ENCODE results near the gene TP63. TPM values are rescaled to one million over a fixed set of nuclear protein-coding genes. Genes with fewer than 3 reads are reported as not detected.

Gene TP63
- total and polyA plus RNA-seq, 7 donors: under 0.01 to 0.28 (median 0.15) TPM; not detected in 3

GRCh38 chr3:189937302-189938127 lies 306.3 kb downstream of the TP63 start:
- no peaks in the 10 kb centered on the region for H3K36me3 ChIP-seq
- no peaks in the 10 kb centered on the region for H3K4me1 ChIP-seq
- no peak for TF ChIP-seq POLR2AphosphoS5 (IDR thresholded peaks at IDR 0.05)
- TF ChIP-seq POLR2A (IDR thresholded peaks at IDR 0.05): no peak
- TF ChIP-seq, protein P1, sequence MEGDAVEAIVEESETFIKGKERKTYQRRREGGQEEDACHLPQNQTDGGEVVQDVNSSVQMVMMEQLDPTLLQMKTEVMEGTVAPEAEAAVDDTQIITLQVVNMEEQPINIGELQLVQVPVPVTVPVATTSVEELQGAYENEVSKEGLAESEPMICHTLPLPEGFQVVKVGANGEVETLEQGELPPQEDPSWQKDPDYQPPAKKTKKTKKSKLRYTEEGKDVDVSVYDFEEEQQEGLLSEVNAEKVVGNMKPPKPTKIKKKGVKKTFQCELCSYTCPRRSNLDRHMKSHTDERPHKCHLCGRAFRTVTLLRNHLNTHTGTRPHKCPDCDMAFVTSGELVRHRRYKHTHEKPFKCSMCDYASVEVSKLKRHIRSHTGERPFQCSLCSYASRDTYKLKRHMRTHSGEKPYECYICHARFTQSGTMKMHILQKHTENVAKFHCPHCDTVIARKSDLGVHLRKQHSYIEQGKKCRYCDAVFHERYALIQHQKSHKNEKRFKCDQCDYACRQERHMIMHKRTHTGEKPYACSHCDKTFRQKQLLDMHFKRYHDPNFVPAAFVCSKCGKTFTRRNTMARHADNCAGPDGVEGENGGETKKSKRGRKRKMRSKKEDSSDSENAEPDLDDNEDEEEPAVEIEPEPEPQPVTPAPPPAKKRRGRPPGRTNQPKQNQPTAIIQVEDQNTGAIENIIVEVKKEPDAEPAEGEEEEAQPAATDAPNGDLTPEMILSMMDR (IDR thresholded peaks at IDR 0.05): no peak
- H3K4me3 ChIP-seq: no peak overlapping the region
- intact Hi-C loops (cut with DNase I): no loop called here
- no peaks in the 10 kb centered on the region for H3K27me3 ChIP-seq
- no peaks in the 10 kb centered on the region for H3K9me3 ChIP-seq
- DNase-seq: no peak
- H3K27ac ChIP-seq: no peak overlapping the region
- WGBS, 2 donors: 65 to 77% methylated on average over 7 of the region's 7 CpGs

DNA sequence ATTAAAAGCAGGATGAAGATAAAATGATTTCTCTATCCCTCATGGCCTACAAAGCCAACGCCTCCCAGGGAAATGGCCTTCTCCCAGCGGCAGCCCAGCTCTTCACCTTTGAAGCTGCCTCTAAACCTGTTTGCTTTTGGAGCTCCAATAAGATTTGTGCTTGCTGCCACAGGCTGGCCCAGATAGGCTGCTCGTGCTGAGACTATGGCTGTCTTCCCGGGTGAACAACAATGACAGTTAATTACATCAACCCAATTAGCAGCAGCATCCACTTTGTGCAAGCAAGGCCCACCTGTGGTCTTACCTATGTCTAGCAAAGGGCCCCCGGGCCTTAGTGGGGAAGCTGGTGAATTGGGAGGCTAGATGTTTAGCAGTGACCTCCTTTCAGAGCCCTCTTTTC lies 309.9 kb downstream of the TP63 start:
- no peaks in the 10 kb centered on the region for H3K4me1 ChIP-seq
- no peak for DNase-seq
- TF ChIP-seq POLR2AphosphoS5 (IDR thresholded peaks at IDR 0.05) (no peak), POLR2A (IDR thresholded peaks at IDR 0.05) (no peak), EP300 (IDR thresholded peaks at IDR 0.05) (no peak)
- WGBS, 2 donors: 32 to 72% methylated on average over 5 of the region's 5 CpGs
- H3K36me3 ChIP-seq: no peaks in the 10 kb centered on the region
- no peaks in the 10 kb centered on the region for H3K9me3 ChIP-seq
- intact Hi-C loops (cut with DNase I): no loop called here
- no peak overlapping the region for H3K4me3 ChIP-seq
- no peak overlapping the region for H3K27ac ChIP-seq
- H3K27me3 ChIP-seq: no peaks in the 10 kb centered on the region

DNA sequence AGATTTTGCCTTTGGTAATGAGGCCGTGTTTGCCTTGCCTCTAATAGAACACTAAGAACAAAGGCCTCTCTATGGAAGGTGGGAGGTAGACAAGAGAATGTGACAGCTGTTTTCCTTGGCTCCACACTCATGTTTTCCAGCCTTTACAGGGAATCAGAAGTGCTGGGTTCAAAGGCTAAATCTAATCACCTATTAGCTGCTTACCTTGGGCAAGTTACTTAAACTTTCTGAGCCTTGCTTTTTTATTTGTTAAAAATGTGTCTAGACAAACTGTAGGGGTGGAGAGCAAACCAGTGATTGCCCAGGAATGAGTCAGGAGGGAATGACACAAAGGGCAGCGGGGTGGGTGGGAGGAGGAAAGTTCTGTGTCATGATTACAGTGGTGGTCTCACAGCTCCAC lies 310.5 kb downstream of the TP63 start:
- intact Hi-C loops (cut with DNase I): no loop called here
- no peak for DNase-seq
- Histone ChIP-seq H3K27ac (no peak overlapping the region), H3K27me3 (no peaks in the 10 kb centered on the region), H3K4me1 (no peaks in the 10 kb centered on the region), H3K4me3 (no peak overlapping the region), H3K36me3 (no peaks in the 10 kb centered on the region), H3K9me3 (no peaks in the 10 kb centered on the region)
- TF ChIP-seq POLR2A (IDR thresholded peaks at IDR 0.05) (no peak), EP300 (IDR thresholded peaks at IDR 0.05) (no peak), POLR2AphosphoS5 (IDR thresholded peaks at IDR 0.05) (no peak)
- TF ChIP-seq, protein P1 (IDR thresholded peaks at IDR 0.05): no peak
- 14 to 59% methylated on average over 2 of the region's 2 CpGs for WGBS, 2 donors

- intact Hi-C loops (cut with DNase I): no loop called here
These were observed 311.8 kb downstream of the TP63 start for GRCh38 chr3:189942948-189943347.

More at GRCh38 chr3:189942948-189943347, 311.8 kb downstream of the TP63 start:
- WGBS, 2 donors: 89% methylated on average over 3 of the region's 3 CpGs
- H3K4me3 ChIP-seq: no peak overlapping the region
- no peak for DNase-seq
- no peaks in the 10 kb centered on the region for H3K36me3 ChIP-seq
- H3K27ac ChIP-seq: no peak overlapping the region
- H3K27me3 ChIP-seq: no peaks in the 10 kb centered on the region
- H3K9me3 ChIP-seq: no peaks in the 10 kb centered on the region
- no peaks in the 10 kb centered on the region for H3K4me1 ChIP-seq
- TF ChIP-seq POLR2A (IDR thresholded peaks at IDR 0.05): no peak
- no peak for TF ChIP-seq EP300 (IDR thresholded peaks at IDR 0.05)
- no peak for TF ChIP-seq POLR2AphosphoS5 (IDR thresholded peaks at IDR 0.05)
- TF ChIP-seq, protein P1 (IDR thresholded peaks at IDR 0.05): no peak

Data from sigmoid colon (tissue), 7 donors.